CD4-positive, CD25-positive, alpha-beta regulatory T cell (primary cell): ENCODE measurements around the gene PTPN9. TPM values are rescaled to one million over a fixed set of nuclear protein-coding genes. Genes with fewer than 3 reads are reported as not detected.
A peak's percentile ranks its signal among the peaks of the same experiment; 100 is the strongest.
"Not testable (repeated sequence)": the region's sequence is repeated elsewhere in the genome, so short reads cannot be mapped to it uniquely, and the experiment has no call there.

ENCODE experiments used
- ATAC-seq, 2 donors: fragments of 150-1000 bp; cut with Tn5 transposase; one replicate each; pipeline ENCODE4 v1.10.0; 2021; ENCODE audit warnings: low read depth in 2 of 2, moderate number of reproducible peaks in 2 of 2, moderate library complexity in 1 of 2
- DNase-seq, 3 donors: peaks; one replicate each; pipeline versions ENCODE4 v3.0.0 to v3.0.0-alpha.2; 2012 to 2022; ENCODE audit warnings: mixed read lengths in 1 of 3
- H3K27ac ChIP-seq: one replicate; pipeline ENCODE4 v1.7.0; 2013; ENCODE audit warnings: mild to moderate bottlenecking, low read length; ENCODE audit not compliant: insufficient read depth, poor library complexity, severe bottlenecking
- H3K27me3 ChIP-seq: one replicate; pipeline ENCODE4 v1.7.0; 2013; ENCODE audit warnings: low read length; ENCODE audit not compliant: control insufficient read depth, insufficient read depth
- H3K36me3 ChIP-seq: one replicate; pipeline ENCODE4 v1.7.0; 2013; ENCODE audit warnings: mild to moderate bottlenecking, low read length, moderate library complexity; ENCODE audit not compliant: control insufficient read depth, insufficient read depth
- H3K4me1 ChIP-seq: 2 replicates; pipeline ENCODE4 v1.7.0; 2013; ENCODE audit warnings: mild to moderate bottlenecking, low read length; ENCODE audit not compliant: insufficient read depth, control insufficient read depth, poor library complexity, severe bottlenecking
- H3K4me3 ChIP-seq: one replicate; pipeline ENCODE4 v1.7.0; 2013; ENCODE audit warnings: low read depth, mild to moderate bottlenecking, low read length, moderate library complexity
- H3K9me3 ChIP-seq, 2 experiments: 1 replicate in 1 of 2; 2 replicates in 1 of 2; pipeline ENCODE4 v1.7.0; 2013; ENCODE audit warnings: low read length in 2 of 2, mild to moderate bottlenecking in 1 of 2, moderate library complexity in 1 of 2; ENCODE audit not compliant: control insufficient read depth in 2 of 2
- H3K27ac Mint-ChIP-seq, 3 donors: one replicate each; pipeline ENCODE4 v1.8.0; 2020 to 2022; ENCODE audit warnings: mild to moderate bottlenecking in 3 of 3, mixed read lengths in 3 of 3, moderate library complexity in 2 of 3
- H3K27me3 Mint-ChIP-seq: one replicate; pipeline ENCODE4 v1.8.0; 2022; ENCODE audit warnings: mild to moderate bottlenecking, mixed read lengths
- H3K36me3 Mint-ChIP-seq: one replicate; pipeline ENCODE4 v1.8.0; 2020; ENCODE audit warnings: mixed read lengths
- H3K4me1 Mint-ChIP-seq, 4 donors: one replicate each; pipeline ENCODE4 v1.8.0; 2020 to 2022; ENCODE audit warnings: mixed read lengths in 4 of 4, mild to moderate bottlenecking in 1 of 4
- H3K4me3 Mint-ChIP-seq, 4 donors: one replicate each; pipeline ENCODE4 v1.8.0; 2020 to 2022; ENCODE audit warnings: mild to moderate bottlenecking in 4 of 4, mixed read lengths in 4 of 4, moderate library complexity in 3 of 4
- H3K9me3 Mint-ChIP-seq, 7 donors: one replicate each; pipeline ENCODE4 v1.8.0; 2020 to 2022; ENCODE audit warnings: mixed read lengths in 7 of 7, mild to moderate bottlenecking in 3 of 7, moderate library complexity in 2 of 7
- polyA plus RNA-seq, 4 donors: library from polyadenylated mRNA; unstranded; fragments of 300-500 nt; fragmentation: Illumina TruSeq; gene quantifications; one replicate each; pipeline ENCODE4 v1.2.3, GENCODE V29; 2021
- total RNA-seq: library from RNA; stranded (reverse); gene quantifications from one replicate; pipeline ENCODE4 v1.2.3, GENCODE V29; 2022

The PTPN9 gene
- total and polyA plus RNA-seq, 5 donors from 2014 or later: 18.3 to 29.8 (median 24.4) TPM

DNA sequence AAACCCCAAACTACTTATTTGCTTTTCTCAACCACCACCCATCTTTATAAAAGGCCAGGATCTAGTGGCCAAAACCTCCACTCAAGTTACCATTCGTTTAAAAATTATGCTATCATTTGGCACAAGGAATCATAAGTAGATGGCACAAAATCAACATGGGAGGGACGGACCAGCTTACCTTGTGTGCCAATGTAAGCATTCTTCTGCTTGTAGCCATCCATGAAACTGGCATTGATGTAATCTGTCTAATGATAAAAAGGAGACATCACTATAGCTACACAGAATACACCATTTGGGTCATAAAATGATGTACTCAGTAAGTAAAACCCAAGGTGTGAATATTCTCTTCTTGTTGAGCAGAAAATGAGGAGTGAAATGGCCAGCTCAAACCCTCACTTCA lies 99.4 kb downstream of the PTPN9 start:
- Histone ChIP-seq H3K9me3 (no peaks in the 10 kb centered on the region), H3K4me1 (no peaks in the 10 kb centered on the region), H3K27ac (no peak overlapping the region), H3K27me3 (no peaks in the 10 kb centered on the region), H3K4me3 (no peak overlapping the region), H3K36me3 (peaks cover 16% of the 10 kb centered on the region)
- no peak for ATAC-seq
- Mint-ChIP-seq H3K27ac (peak overlapping the region in 1 of 3 donors; percentile 12), H3K9me3 (peaks cover 0 to 2% (median 0%) of the 10 kb centered on the region in 7 donors), H3K4me3 (no peak overlapping the region), H3K27me3 (no peaks in the 10 kb centered on the region), H3K36me3 (peaks cover 30% of the 10 kb centered on the region), H3K4me1 (peaks cover 0 to 4% (median under 1%) of the 10 kb centered on the region in 4 donors)
- DNase-seq: no peak

DNA sequence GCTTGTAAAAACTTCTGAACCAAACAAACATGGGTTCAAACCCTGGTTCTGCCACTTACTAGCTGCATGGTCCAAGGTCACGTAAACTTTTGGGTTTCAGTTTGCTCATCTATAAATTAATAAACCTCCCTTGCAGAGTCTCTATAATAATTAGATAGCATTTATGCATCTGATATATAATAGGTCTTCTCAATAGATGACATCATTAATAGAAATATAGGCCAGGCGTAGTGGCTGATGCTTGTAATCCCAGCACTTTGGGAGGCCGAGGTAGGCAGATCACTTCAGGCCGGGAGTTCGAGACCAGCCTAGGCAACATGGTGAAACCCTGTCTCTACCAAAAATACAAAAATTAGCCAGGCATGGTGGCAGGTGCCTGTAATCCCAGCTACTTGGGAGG lies 102.0 kb downstream of the PTPN9 start:
- not testable (repeated sequence) for DNase-seq, H3K27ac Mint-ChIP-seq, H3K27me3 ChIP-seq, ATAC-seq, H3K9me3 ChIP-seq, H3K27me3 Mint-ChIP-seq, H3K4me3 Mint-ChIP-seq, H3K4me3 ChIP-seq, H3K4me1 Mint-ChIP-seq, H3K27ac ChIP-seq, H3K4me1 ChIP-seq, H3K9me3 Mint-ChIP-seq
- H3K36me3 Mint-ChIP-seq: peaks cover 22% of the 10 kb centered on the region
- peaks cover 14% of the 10 kb centered on the region for H3K36me3 ChIP-seq

GRCh38 chr15:75468913-75469598 lies 110.1 kb downstream of the PTPN9 start:
- no peaks in the 10 kb centered on the region for H3K4me1 ChIP-seq
- no peaks in the 10 kb centered on the region for H3K27me3 ChIP-seq
- no peaks in the 10 kb centered on the region for H3K27me3 Mint-ChIP-seq
- no peak for DNase-seq
- peaks cover 38% of the 10 kb centered on the region for H3K36me3 Mint-ChIP-seq
- H3K4me3 ChIP-seq: no peak overlapping the region
- H3K4me1 Mint-ChIP-seq: peaks cover 0 to 6% (median 0%) of the 10 kb centered on the region in 4 donors
- no peaks in the 10 kb centered on the region for H3K9me3 ChIP-seq
- no peak overlapping the region for H3K27ac ChIP-seq
- no peaks in the 10 kb centered on the region for H3K9me3 Mint-ChIP-seq
- H3K36me3 ChIP-seq: peaks cover 48% of the 10 kb centered on the region
- H3K4me3 Mint-ChIP-seq: no peak overlapping the region
- no peak overlapping the region for H3K27ac Mint-ChIP-seq
- no peak for ATAC-seq

- Histone ChIP-seq H3K4me3 (no peak overlapping the region), H3K4me1 (peaks cover 6% of the 10 kb centered on the region), H3K9me3 (no peaks in the 10 kb centered on the region), H3K27ac (no peak overlapping the region), H3K36me3 (no peaks in the 10 kb centered on the region), H3K27me3 (no peaks in the 10 kb centered on the region)
- H3K4me1 Mint-ChIP-seq: peaks cover 4 to 15% (median 8%) of the 10 kb centered on the region in 4 donors
- H3K36me3 Mint-ChIP-seq: no peaks in the 10 kb centered on the region
- H3K4me3 Mint-ChIP-seq: peak overlapping the region in 1 of 4 donors; percentile 11
- no peak for ATAC-seq
- H3K27ac Mint-ChIP-seq: peak overlapping the region in 2 of 3 donors; percentile 2 to 25
- H3K27me3 Mint-ChIP-seq: no peaks in the 10 kb centered on the region
- no peaks in the 10 kb centered on the region for H3K9me3 Mint-ChIP-seq
- no peak for DNase-seq
Observed at GRCh38 chr15:75460646-75461045, 118.5 kb downstream of the PTPN9 start.

DNA sequence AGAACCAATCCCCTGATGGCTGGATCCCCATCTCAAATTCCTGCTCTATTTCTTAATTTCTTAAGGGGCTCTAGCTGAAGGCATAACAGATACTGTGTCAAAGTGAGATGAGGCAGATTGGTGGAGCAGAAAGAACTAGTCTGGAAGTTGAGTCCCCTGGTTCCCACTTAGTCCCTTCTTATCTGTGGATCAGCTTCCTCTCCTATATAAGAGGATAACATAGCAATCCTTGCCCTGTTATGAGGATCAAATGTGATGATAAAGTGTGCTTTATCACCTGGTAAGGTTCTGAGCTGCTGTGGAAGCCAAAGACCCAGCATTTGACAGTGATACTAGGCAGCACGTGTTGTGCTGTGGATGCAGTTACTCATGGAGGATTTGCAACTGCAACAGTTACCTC lies 119.5 kb downstream of the PTPN9 start:
- no peak overlapping the region for H3K4me3 ChIP-seq
- ATAC-seq (no peak), DNase-seq (no peak)
- no peaks in the 10 kb centered on the region for H3K9me3 Mint-ChIP-seq
- no peaks in the 10 kb centered on the region for H3K9me3 ChIP-seq
- peaks cover 4 to 15% (median 7%) of the 10 kb centered on the region in 4 donors for H3K4me1 Mint-ChIP-seq
- H3K36me3 Mint-ChIP-seq: no peaks in the 10 kb centered on the region
- H3K27ac ChIP-seq: no peak overlapping the region
- H3K27ac Mint-ChIP-seq: peak overlapping the region in 2 of 3 donors; percentile 32 to 46
- H3K4me1 ChIP-seq: peaks cover 9% of the 10 kb centered on the region
- peak overlapping the region in 2 of 4 donors; percentile 32 for H3K4me3 Mint-ChIP-seq
- no peaks in the 10 kb centered on the region for H3K27me3 ChIP-seq
- H3K36me3 ChIP-seq: no peaks in the 10 kb centered on the region
- H3K27me3 Mint-ChIP-seq: no peaks in the 10 kb centered on the region

GRCh38 chr15:75456710-75457109 lies 122.4 kb downstream of the PTPN9 start:
- H3K9me3 ChIP-seq: no peaks in the 10 kb centered on the region

GRCh38 chr15:75455982-75456531 lies 123.1 kb downstream of the PTPN9 start:
- Mint-ChIP-seq H3K36me3 (no peaks in the 10 kb centered on the region), H3K4me3 (peak overlapping the region; percentile 90 to 97 (median 94)), H3K9me3 (no peaks in the 10 kb centered on the region), H3K4me1 (peaks cover 4 to 23% (median 9%) of the 10 kb centered on the region in 4 donors), H3K27ac (peak overlapping the region; percentile 82 to 96 (median 88)), H3K27me3 (no peaks in the 10 kb centered on the region)
- peak overlapping the region; percentile 99 for H3K27ac ChIP-seq
- H3K36me3 ChIP-seq: no peaks in the 10 kb centered on the region
- peak overlapping the region; percentile 90 for H3K4me3 ChIP-seq
- ATAC-seq (no peak), DNase-seq (peak in 2 of 3 donors; percentile 40 to 83)
- H3K9me3 ChIP-seq: no peaks in the 10 kb centered on the region
- peaks cover 27% of the 10 kb centered on the region for H3K4me1 ChIP-seq
- no peaks in the 10 kb centered on the region for H3K27me3 ChIP-seq

More at GRCh38 chr15:75456710-75457109, 122.4 kb downstream of the PTPN9 start:
- Mint-ChIP-seq H3K27me3 (no peaks in the 10 kb centered on the region), H3K9me3 (no peaks in the 10 kb centered on the region), H3K4me3 (peak overlapping the region; percentile 90 to 97 (median 94)), H3K4me1 (peaks cover 4 to 23% (median 9%) of the 10 kb centered on the region in 4 donors), H3K27ac (peak overlapping the region in 2 of 3 donors; percentile 88 to 96), H3K36me3 (no peaks in the 10 kb centered on the region)
- Histone ChIP-seq H3K4me1 (peaks cover 27% of the 10 kb centered on the region), H3K27ac (peak overlapping the region; percentile 99), H3K4me3 (no peak overlapping the region), H3K27me3 (no peaks in the 10 kb centered on the region), H3K36me3 (no peaks in the 10 kb centered on the region)
- ATAC-seq (no peak), DNase-seq (no peak)
